GM04504 (cell line): ENCODE results near the gene KRTAP4-9.
"Not testable (repeated sequence)": the region's sequence is repeated elsewhere in the genome, so short reads cannot be mapped to it uniquely, and the experiment has no call there.

Source experiments
- DNase-seq: peaks from one replicate; pipeline ENCODE4 v3.0.0-alpha.2; 2012; ENCODE audit warnings: low read depth

The KRTAP4-9 gene

DNA sequence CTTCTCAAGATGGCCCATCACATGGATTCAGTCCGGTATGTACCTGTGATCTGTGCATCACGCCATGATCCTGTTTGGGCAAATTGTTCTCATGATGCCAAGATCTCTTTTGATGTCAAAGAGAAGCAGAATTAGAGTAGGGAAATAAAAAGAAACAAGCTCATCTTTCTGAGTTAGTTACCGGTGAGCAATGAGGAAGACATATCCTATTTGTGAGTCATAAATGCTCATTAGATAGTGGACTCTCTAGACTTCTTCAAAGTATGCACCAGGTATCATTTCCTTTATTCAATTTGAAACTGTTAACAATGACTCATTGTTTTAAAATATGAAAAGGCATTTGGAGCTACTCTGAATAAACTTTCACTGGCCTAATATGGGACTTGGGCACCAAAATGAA is 26.8 kb downstream of the KRTAP4-9 start:
- DNase-seq, result no peak

GRCh38 chr17:41133880-41134735 is 28.9 kb downstream of the KRTAP4-9 start:
- no peak for DNase-seq

GRCh38 chr17:41139865-41140264 is 34.7 kb downstream of the KRTAP4-9 start:
- not testable (repeated sequence) for DNase-seq

DNA sequence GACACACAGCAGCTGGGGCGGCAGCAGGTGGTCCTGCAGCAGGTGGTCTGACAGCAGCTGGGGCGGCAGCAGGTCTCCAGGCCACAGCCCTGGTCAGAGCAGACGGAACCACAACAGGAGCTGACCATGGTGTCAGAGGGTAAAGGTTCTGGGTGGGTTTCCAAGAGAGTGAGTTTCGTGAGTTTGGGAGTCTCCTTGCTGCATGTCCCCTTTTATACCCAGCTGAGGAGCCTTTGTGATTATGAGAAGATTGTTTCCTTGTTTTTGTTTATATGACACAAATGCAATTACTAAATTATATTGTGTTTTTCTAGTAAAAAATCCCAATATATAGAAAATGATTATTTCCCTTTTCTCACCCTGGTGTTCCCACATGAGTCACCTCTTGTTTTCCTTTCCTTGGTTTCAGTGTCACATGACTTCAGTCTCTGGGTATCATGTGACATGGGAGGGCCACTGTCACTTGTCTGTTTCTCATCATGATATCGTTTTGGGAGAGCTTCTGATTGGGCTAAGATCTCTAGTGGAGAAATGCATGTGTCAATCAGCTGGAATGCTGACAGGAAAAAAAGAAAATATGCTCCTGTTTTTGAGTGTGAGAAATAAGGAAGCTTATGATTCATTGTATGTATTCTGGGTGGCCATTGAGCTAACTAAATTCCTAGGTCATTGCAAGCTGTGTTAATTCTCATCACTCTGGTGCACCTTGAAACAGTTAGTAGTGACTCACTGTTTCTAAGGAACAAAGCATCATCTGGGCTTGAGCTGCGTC is 35.4 kb downstream of the KRTAP4-9 start, which contains the start of gene KRTAP4-6:
Gene KRTAP4-6 (minus strand): TSS at position 185 of the 772 bp plus-strand sequence. CDS start 57 bp downstream, at position 128.
- DNase-seq, result peak; percentile 86

- DNase-seq, result no peak
These were observed 36.2 kb downstream of the KRTAP4-9 start for GRCh38 chr17:41141361-41141760.

DNA sequence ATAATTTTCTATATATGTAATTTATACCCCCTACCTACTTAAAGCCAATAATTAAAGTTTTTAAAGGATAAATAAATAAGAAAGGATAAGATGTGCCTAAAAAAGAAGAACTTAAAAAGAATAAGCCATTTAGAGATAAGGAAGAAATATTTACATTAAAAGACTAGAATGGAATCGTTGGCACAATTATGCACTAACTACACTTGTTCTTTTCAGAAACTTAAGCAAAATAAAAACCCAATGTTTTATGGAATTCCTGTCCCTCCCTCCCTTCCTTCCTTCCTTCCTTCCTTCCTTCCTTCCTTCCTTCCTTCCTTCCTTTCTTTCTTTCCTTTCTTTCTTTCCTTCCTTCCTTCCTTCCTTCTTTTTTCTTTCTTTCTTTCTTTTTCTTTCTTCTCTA is 39.7 kb downstream of the KRTAP4-9 start:
- DNase-seq, result no peak

DNA sequence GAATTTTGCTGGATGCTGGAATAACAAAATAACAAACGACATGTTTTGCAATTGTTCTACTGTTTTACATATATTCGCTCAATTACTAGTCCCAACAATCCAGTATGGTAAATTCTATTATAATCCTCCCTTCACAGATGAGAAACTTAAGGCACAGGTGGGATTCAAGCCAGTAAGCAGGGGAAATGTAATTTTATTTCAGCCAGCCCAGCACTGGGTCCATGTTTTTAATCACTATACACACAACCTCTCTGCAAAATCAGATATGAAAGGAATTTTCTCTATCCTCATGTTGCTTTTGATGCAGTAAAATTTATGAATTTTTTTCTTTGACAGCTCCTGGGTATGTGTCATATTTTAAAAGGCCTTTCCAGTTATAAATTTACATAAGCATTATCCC is 40.1 kb downstream of the KRTAP4-9 start:
- no peak for DNase-seq

DNA sequence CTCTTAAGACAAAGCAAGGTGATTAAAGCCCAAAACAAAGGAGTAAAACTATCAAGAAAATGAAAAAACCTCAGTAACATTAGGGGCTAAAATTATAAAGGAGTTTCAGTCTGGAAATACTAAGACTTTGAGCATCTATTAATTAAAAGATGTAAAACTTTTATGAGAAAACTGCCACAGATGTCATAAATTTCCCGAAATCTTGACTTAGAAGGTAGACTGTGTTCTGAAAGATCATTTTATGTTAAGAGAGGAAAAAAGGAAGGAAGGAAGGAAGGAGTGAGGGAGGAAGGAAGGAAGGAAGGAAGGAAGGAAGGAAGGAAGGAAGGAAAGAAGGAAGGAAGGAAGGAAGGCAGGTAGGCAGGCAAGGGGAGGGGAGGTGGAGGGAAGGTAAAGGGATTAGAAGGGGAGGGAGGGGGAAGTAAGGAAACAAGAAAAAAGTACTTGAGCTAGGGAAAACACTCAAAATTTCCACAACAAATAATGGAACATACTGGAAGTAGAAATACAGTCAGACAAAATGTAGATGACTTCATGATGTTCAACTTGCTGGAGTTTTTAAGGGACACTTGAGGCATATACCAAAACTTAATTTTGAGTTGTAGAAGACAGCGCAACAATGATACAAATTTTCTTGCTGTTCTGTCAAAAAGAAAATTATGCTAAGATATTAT is 42.5 kb downstream of the KRTAP4-9 start:
- DNase-seq, result no peak

DNA sequence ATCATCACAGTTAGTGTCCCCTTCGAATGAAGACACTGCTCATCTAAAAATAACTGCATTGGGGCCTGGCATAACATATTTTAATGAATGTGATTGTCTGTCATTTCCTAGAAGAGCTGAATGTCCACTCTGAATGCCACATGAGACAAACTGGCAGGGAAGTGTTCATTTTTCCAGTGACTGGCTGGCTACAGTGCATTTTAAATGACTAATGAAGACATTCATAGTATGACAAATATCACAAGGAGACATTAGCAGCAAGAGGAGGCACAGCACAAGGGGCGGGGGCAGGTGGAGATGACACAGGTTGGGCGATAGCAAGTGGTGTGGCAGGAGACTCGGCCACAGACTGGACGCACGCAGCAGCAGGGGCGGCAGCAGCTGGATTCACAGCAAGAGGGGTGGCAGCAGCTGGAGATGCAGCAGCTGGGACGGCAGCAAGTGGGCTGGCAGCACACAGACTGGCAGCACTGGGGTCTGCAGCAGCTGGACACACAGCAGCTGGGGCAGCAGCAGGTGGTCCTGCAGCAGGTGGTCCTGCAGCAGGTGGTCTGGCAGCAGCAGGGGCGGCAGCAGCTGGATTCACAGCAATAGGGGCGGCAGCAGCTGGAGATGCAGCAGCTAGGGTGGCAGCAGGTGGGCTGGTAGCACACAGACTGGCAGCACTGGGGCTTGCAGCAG is 43.9 kb downstream of the KRTAP4-9 start:
- DNase-seq, result not testable (repeated sequence)

DNA sequence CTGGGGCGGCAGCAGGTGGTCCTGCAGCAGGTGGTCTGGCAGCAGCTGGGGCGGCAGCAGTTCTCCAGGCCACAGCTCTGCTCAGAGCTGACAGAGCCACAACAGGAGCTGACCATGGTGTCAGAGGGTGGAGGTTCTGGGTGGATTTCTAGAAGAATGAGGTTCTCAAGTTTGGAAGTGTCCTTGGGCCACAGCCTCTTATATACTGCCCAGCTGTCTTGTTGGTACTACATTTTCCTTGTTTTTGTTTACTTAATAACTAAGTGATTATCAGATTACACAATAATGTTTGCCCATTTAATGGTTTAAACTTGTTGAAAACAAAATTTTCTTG is 44.4 kb downstream of the KRTAP4-9 start, which contains the start of gene KRTAP4-5:
Gene KRTAP4-5 (minus strand): TSS at position 174 of the 334 bp plus-strand sequence. CDS start 58 bp downstream, at position 116.
- no peak for DNase-seq

DNA sequence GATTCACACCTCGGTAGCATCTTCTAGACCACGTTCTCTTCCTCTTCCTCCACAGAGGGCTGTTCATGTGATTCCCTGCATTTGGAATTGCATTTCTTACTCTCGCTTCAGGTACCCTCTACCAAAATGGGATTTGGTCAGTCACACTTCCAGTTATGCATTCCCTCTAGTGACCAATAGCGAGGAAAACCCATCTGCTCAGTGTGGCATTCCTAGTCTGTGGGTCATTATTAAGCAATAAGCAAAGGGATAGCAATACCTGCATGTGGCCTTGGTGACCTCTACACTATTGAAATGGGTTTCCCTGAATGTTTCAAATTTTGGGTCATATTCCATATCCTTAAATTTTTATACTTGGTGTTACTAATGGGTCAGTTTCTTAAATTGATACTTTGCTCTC is 44.8 kb downstream of the KRTAP4-9 start:
- DNase-seq, result no peak

- no peak for DNase-seq
These were observed 46.3 kb downstream of the KRTAP4-9 start for GRCh38 chr17:41151525-41151924.

GRCh38 chr17:41153856-41154255 is 48.7 kb downstream of the KRTAP4-9 start:
- DNase-seq, result no peak
